ENCODE measurements around the gene ZNF827.

Gene ZNF827

DNA sequence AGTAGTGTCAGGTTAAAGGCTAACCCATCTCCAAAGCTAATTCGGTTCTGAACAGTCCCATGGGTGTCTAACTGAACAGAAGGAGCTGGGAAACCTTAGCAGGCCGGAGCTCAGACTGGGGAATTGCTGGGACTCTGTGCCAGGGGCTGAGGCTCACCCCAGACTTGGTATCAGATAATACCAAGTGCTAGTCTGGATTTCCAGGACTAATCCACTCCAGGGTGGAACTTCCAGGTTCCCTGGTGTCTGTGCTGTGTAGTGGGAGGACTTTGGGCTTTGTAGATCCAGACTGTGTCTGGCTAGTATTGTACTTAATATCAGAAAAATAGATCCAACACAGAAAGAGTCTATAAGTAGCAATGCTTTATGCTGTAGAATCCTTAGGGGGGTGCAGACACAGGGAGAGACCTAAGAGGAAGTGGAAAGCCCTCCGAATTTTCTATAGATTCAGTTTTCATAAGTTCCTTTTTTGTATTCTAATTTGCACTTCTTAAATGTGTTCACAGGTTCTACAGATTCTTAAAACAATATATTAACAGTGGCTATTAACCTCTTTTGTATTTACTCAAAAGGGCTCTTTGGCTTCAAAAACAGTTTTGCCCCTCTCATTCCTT is 4.1 kb downstream of the ZNF827 start:
- DNase-seq: no peak

DNA sequence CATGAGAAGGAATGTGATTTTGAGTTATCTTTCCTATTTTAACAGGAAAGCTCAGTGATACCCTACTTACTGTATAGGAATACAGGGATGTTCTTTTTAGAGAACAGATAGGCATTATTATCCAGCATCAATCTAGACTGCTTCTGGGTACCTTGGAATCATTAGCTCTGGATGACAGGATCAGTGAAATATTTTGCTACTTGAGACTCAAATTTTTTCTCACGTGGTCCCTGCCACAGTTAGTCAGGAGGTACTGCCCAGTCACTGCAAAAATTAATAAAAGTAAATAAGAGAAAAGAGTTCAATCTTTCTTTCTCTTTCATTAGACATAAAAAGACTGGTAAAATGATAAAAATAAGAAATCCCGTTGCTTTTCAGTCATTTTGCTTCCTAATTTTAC is 5.5 kb downstream of the ZNF827 start:
- DNase-seq: no peak

DNA sequence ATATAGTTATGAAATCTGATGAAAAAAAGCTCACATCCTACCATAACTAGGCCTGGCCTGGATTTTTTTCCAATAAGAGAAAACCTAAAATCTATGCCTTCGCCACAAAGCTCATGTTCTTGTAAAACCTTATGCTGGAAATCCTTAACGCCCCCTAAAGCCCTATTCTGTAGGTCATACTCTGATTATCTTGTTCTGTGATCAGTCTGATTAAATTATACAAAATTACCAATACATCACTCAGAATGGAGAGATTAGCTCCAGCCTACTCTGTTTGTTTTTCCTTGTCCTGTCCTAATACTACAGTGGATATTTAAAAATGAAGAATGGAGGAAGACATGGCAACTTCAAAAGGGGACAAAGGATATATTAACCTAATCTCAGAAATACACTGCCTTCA is 7.2 kb downstream of the ZNF827 start:
- no peak for DNase-seq

DNA sequence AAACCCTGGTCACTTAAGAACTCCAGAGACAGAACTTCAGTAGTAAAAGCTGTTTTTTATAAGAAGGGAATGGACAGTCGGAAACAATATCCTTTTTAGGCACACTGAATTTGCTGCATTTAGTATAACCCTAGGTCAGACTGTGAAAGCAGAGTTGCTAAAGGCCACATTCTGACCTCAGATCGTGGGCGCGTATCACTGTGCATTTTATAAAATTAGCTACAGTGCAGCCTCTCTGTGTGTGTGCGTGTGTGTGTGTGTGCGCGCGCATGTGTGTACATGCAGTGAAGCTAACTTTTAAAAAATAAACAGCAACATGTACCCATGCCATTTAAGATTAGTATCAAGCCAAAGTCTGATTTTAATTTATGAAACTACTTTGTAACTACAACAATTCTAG is 8.0 kb downstream of the ZNF827 start:
- no peak for DNase-seq

DNA sequence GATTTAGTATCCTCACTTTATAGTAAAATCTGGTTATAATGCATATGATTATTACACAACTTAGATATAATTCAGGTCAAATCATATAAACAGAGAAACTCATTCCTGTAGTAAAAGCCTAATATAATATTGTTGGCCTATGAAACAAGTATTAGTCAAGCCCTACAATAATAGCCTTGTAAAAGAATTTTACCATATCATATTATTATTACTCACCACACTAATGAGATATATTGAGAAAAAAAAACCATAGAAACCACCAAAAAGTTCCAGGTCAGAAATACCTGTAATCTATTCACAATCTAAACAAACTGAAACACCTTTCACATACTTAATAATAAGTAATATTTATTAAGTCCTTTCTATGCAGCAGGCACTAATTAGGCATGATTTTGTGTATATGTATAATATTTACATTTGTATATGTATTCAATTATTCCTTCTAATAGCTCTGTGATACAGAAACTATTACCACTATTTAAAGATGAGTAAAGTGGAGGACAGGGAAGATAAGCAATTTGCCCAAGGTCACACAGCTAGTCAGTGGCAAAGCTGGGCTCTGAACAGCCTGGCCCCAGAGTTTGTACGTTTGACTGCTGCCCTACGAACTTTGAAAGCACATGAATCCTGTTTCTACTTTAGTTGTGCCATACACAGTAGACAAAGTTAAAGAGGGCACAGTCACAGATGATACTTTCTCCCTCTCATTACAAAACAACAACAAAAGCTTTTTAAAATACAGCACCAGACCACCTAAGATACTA is 9.0 kb downstream of the ZNF827 start:
- no peak for DNase-seq

DNA sequence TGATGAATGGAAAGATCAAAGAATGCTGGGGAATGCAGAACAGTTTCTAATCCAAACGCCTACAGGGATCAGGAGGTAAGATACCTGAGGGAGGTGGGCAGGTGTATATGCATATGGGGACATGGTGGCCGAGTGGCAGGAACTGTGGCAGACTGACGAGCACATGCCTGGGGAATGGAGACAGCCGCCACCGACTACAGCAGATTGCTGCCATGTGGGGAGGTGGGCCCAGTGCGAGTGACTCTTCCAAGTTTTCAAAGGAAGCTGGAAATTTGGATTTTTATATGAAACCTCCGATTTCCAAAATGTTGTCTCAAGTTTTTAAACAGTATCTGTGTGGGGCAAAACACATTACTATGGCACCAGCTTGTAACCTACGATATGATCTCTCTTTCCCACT is 9.9 kb downstream of the ZNF827 start:
- no peak for DNase-seq

DNA sequence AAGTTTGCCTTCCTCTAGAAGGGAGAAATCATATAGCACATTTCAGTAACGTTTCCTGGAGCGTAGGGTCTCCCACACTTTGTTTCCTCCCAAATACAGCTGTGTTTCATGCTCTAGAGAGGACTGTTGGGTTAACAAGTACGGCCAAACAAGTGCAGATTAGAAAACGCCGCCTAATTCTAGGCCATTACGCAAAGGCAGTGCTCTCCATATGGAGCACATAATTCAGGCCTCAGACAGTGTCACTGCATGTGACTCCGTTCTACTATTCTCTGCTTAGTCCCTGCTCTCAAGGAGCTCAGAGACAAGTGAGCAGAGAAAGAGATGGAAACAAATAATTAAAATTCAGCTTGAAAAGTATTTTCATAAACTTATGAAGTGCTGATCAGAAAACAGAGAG is 11.6 kb downstream of the ZNF827 start:
- DNase-seq: no peak

DNA sequence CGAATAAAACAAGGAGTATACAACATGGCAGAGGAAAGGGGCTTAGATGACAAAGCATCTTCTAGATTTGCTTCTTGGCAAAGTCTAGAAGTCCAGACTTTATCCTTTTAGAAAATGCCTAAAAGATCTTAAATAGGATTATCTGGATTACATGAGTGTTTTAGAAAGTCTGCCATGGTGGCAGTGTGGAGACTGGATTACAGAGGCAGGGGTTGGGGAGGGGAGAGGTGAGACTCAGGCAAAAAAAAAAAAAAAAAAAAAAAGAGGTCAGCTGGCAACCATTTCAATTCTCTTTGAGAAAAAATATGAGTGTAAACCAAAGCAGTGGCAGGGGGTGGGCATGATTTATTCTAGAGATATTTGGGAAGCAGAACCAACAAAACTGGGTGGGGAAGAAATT is 17.4 kb downstream of the ZNF827 start:
- no peak for DNase-seq

DNA sequence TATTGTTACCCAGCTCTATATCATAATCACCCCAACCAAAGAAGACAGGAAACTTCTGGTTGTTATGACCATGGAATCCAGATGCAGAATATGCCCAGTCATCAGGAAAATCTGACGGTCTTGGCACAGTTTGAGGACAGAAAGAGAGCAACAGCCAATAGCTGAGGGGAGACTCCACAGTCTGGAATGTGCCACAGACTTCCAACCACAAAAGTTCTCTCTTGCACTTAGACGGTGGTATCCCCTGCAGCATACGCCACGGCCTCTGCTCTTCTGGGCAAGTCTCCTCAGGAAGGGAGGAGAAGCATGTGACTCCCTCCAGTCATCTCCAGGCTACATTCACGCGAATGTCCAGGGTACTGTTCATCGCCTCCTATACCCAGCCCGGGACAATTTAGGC is 18.4 kb downstream of the ZNF827 start:
- no peak for DNase-seq

DNA sequence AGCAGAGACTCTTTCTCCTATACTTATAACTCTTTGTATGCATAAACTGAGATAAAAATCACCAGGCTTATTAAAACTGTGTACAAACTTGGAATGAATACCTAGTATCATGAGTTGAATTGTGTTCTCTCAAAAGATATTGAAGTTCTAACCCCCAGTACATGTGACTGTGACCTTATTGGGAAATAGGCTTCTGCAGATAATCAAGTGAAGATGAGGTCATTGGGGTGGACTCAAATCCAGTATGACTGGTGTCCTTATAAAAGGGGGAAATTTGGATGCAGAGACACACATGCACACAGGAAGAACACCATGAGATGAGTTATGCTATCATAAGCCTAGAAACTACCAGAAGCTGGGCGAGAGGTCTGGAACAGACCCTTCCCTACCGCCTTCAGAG is 26.2 kb downstream of the ZNF827 start:
- no peak for DNase-seq

DNA sequence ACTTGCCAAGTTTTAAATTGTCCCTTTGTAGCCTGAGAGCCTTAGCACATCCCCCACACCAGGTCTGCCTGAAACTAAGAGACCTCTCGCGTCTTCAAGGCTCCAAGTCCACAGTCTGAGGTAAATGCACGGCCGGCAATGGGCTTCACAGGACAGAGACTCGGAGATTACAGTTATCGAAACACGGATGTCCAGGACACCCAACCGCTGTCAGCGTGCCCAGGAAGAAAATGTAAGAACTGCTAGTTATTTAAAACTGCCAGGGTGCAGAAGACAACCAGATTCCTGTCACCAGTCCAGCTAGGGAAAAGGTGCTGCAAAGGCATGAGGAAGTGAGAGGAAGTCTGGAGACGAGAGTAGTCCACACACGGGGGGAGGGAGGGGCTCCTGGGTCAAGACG is 28.9 kb downstream of the ZNF827 start:
- DNase-seq: no peak

DNA sequence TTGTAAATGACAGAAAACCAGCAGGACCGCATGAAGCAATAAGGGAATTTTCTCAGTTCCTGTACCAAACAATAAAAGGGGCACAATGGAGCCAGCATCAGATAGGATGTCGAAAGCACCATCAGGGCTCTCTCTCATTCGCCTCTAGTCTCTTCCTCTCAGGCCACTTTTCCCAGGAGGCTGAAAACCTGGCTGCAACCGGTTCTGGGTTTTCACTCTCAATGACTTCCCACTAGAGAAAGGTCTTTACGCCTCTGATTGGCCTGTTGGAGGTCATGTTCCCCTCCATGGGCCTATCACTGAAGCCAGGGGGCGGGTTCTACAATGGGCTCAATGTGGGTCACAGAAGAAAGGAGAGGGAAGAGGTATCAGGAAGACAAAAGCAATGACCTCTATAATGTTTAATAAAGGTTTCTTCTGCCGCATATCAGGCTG is 29.3 kb downstream of the ZNF827 start:
- DNase-seq: no peak

DNA sequence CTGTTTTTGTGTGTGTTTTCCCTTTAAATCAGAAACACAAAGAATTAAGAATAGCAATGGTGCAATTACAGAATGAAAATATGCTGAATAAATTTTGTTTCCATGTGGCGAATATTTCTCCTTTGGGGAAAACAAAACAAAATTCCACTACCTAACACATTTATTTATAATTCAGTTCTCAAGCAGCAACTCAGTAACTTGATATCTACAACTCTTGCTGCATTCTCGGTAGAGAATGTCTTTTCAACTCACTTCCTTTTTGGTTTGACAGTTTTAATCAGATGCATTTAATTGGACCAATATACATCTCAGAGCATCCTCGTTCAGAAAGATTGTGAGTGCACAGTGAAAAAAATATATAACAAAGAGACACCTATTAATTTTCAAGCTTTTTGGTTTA is 30.8 kb downstream of the ZNF827 start:
- no peak for DNase-seq

DNA sequence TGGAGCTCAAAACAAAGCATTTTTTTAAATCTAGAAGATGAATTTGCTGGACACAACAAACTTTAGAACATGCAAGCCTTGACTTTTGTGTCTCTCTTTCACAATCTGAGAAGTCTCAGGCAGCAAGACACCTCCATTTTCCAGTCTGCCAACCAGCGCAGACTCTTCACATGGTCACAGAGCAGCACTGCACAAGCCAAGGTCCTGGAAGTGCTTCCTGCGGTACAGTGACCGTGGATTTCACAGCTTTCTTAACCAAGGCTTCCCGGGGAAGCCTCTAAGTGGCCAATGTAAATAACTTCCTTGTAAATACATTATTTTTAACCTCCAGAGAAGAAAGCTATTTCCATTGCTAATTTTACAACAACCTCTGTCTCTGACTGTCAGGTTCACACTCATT is 31.2 kb downstream of the ZNF827 start:
- DNase-seq: no peak

DNA sequence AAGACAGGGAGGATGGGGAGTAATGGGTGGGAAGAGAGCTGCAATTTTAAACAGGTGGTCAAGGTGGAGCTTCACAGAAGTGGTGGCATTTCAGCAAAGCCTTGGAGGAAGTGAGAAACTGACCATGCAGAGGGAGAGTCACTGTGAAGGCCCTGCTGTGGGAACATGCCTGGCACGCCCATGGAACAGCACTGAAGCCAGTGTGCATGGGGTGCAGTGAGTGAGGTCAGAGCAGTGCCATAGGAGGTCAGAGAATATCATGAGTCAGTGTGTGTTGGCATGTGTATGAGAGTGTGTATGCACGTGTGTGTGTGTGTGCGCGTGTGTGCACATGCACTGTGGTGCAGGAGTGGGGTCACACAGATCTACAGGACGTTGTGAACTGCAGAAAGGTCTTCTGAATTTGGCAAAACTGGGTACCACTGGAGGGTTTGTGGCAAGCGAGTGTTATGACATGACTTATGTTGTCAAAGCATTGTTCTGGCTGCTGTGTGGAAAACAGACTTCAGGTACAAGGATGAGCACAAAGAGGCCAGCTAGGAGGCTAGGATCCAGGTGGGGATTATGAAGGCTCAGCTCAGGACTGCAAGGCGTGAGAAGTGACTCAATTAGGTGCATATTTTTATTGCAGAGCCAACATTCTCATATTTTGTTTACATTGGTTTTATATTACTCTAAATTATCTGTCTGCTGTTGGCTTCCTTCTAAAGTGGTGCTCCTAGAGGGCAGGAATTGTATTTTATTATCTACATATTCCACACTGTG is 34.0 kb downstream of the ZNF827 start:
- no peak for DNase-seq

DNA sequence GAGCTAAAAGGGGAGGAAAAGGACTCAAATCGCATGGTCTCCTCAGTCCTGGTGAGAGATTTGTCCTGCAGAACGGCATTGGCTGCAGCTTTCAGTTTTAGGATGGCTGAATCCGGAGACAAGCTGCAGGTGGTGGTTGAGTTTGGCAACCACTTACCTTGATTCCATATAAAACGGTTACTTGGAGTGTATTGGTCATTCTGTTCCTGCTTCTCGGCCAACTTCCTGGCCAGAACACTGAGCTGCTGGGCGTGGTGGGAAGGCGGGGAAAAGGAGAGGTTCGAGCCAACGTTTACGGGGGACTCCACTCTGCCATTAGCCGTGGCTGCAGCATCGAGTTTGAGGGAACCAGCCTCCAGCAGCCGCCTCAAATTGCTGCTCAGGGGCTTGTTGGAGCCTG is 36.1 kb downstream of the ZNF827 start:
- no peak for DNase-seq

DNA sequence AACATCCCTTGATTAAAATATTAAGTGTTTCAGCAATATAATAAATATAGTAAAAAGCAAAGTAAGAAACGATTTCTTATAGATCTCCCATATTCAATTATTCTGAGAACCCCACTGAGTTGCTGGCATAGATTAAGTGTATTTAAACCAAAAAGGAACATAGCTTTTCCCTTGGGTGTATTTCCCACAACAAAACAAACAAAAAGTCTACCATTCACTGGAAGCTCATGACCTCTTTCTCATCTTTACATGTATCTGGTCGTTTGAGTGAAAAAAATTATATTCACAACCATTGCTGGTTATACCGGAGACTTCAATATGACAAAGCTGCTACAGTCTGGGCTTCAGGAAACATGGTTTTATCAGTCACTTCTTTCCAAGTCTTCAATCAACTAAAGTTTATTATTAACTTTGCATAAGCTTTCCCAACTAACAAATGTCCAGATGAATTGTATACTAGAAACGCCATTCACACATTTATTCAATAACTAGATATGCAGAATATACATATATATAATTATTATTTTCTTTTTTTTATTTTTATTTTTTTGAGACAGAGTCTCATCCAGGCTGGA is 38.6 kb downstream of the ZNF827 start:
- no peak for DNase-seq

DNA sequence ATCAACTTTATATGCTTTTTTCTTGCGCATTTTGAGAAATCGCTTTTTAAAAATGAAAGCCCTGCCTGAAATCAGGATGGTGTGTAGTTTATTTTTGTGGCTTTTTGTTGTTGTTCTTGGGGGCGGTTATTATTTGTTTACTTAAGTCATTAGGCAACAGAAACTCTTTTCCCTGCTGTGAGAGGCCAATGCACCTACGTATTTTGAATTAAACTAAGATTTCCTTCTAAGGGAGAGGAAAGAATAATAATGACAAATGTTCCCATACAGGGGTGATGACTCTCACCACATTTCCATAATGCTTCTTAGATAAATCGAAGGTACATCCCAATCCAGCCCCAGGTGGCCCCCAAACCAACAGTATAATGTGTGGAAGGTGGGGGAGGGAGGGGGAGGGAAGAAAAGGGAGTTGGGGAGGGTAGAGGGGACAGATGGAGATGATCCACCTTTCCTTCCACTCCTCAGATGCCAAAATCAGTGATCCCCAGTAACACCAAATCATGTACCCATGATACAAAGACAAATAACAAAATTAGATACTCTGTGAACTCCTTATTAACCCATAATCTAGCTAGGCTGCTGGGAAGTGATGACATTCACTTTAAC is 39.6 kb downstream of the ZNF827 start:
- DNase-seq: no peak

DNA sequence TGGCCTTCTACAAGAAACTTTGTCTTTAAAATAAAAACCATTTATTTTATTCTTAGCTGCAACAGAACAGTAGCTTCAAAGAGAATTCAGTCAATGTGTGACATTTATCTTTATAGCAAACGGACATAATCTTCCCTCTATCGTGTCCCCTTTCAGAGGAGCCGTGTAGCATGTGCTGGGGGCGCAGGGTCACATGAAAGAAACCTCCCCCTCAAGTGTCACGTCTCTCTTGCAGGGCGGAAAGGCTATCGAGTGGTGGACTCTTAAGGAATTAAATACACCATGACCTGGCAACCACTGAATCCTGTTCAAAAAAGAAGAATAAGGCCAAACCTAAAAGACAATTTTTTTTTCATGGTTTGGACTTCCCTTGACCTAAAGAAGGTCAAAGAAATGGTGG is 40.2 kb downstream of the ZNF827 start:
- DNase-seq: no peak

DNA sequence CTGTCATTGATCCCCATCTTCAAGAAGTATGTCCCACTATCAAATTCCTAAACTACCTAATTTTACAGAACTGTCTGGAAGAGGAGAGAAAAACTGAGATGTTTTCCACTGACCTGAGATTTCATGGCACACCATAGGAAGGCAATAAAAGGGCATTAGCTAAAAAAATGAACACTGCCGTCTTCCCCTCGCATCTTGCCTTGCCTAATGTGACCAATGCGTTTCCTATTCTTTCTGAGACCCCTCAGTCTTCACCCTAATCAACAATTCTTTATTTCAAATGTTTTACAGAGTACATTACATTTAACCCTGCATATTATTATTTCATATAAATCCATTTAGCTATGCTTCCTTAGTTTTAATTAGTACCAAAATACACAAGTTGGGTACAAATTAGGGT is 43.6 kb downstream of the ZNF827 start:
- no peak for DNase-seq

DNA sequence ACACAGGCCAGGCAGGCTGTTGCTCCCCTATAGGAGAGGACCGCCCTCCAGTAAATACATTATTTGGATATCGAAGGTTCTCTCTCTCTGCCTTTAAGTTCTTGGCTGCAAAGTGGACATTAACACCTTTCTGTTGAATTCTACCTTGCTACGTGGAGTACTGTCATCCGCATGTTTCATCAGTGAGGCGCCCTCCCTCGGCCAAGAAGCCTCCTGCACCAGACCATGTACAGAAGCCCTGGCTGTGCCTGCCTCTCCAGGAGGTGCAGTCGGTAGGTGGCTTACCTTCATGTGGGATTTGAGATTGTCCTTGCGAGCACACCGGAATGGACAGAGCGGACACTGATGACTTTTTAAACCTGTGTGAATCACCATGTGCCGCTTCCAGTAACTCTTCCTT is 46.7 kb downstream of the ZNF827 start:
- no peak for DNase-seq

DNA sequence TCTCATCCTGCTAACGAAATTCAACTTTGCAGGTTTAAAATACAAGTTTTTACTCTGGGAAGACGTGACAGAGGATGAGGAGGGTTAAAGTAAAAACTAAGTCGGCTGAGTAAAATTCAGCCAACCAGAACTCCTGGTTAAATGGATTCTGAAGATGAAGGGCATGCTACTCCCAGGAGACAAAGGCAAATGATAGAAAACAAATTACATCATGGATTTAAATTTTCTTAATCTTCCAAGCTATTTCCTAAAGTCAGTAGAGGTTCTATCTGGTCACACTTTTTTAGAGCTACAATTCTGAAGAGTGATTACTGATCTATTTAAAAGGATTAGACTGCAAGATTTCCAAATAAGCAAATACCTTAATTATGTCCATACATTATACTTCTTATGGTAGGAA is 47.9 kb downstream of the ZNF827 start:
- no peak for DNase-seq

DNA sequence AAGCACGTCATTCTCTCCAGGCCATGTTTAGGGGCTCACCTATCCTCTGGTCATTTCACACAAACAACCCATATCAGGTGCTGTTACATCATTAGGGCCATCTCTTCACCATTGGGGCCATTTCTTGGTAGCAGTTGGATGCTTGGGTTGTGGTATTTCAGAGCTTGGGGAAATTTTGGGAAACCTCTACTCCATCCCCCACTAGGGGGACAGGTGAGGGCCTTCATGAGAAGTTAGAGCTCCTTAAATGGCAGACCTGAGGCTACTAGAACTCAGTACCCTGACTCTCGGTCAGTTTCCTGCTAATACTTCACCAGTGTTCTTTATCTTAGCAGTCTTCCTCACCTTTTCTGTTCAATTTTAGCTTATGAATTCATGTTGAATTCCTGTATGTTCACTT is 50.2 kb downstream of the ZNF827 start:
- DNase-seq: no peak

All from NCI-H1105 (cell line).